HG03108 (cell line): ENCODE measurements around the gene NPLOC4.

Experiments used
- ATAC-seq: cut with Tn5 transposase; IDR thresholded peaks from one replicate; pipeline ENCODE4 v1.9.1; 2021; ENCODE audit warnings: moderate library complexity; ENCODE audit not compliant: unreplicated experiment

NPLOC4 gene

GRCh38 chr17:81509972-81510784 is 126.7 kb downstream of the NPLOC4 start:
- ATAC-seq, result no peak

GRCh38 chr17:81509207-81509971 is 127.5 kb downstream of the NPLOC4 start:
- no peak for ATAC-seq

DNA sequence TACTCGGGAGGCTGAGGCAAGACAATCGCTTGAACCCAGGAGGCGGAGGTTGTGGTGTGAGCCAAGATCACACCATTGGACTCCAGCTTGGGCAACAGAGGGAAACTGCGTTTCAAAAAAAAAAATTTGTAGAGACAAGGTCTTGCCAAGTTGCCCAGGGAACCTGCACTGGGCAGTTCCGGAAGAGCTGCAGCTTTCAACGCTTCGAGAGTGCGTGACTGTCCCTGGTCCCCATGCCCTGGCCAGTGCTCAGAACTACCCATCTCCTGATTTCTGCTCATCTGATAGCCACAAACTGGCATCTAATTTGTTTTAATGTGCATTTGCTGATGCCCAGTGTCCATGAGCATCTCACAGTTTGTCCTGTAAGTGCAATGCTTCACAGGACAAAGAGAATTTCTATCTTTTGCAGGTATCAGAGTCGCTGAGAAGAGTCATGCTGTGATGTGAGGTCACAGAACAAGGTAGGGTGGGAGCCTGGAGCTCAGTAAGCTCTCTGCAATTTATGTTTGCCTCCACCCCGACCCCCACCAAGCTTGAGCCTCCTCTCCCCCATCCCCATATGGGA is 128.2 kb downstream of the NPLOC4 start:
- no peak for ATAC-seq
